ENCODE measurements around the gene RANBP10. TPM values are rescaled to one million over a fixed set of nuclear protein-coding genes. Genes with fewer than 3 reads are reported as not detected.
A peak's percentile ranks its signal among the peaks of the same experiment; 100 is the strongest.

RANBP10 gene
- total and polyA plus RNA-seq, 10 of the 15 experiments (the other 5 are each of a cell fraction or from before 2014, with no cell fraction given), result 1.2 to 20.4 (median 10.8) TPM

GRCh38 chr16:67713647-67714273, 92.6 kb downstream of the RANBP10 start:
- H3K4me3 ChIP-seq, result no peak overlapping the region
- H3K9me3 ChIP-seq (replicated peaks; ENCODE audit: control insufficient read depth, insufficient read depth, low read length), result no peaks in the 10 kb centered on the region
- intact Hi-C loops (cut with micrococcal nuclease; ENCODE audit: unreplicated experiment) (no loop called here), in situ Hi-C loops (cut with MboI) (no loop called here)
- no peaks in the 10 kb centered on the region for H4K20me1 ChIP-seq (ENCODE audit: control insufficient read depth, insufficient read depth)
- H3K27me3 ChIP-seq (replicated peaks in 1 of 2; ENCODE audit: control insufficient read depth in 2 of 2, insufficient read depth in 2 of 2, low read length in 1 of 2), result no peaks in the 10 kb centered on the region
- no peak for DNase-seq (ENCODE audit: low read depth, low spot score)
- FAIRE-seq, result no peak
- H3K79me2 ChIP-seq (ENCODE audit: control insufficient read depth, insufficient read depth, low read length), result peaks cover 14% of the 10 kb centered on the region
- CTCF ChIA-PET, result interaction anchor here (1.0 to 2.3 kb wide), 4 partner anchors 8 to 193 kb away, joined by 3 to 10 read pairs (median 5); partner anchors contain the start of genes C16orf86 and ENKD1
- RAD21 ChIA-PET (ENCODE audit: unreplicated experiment), result interaction anchor here (1.2 to 2.1 kb wide), 3 partner anchors 42 to 103 kb away, joined by 3 to 4 read pairs (median 3); partner anchors contain the start of genes ACD and PARD6A
- peaks cover 17% of the 10 kb centered on the region for H3K4me1 ChIP-seq (ENCODE audit: control insufficient read depth, insufficient read depth, low read length)
- peaks cover 0 to 5% of the 10 kb centered on the region in 2 experiments; a peak in 1 of 4 replicates for H3K36me3 ChIP-seq (ENCODE audit: control insufficient read depth in 2 of 2, insufficient read depth in 2 of 2, low read length in 1 of 2)
- no TSS peak for BruUV-seq (replicated peaks)
- peak; percentile 68 for ATAC-seq
- TF ChIP-seq RUNX3 (IDR thresholded peaks at IDR 0.05; ENCODE audit: low read length) (no peak), CHD2 (IDR thresholded peaks at IDR 0.05; ENCODE audit: borderline replicate concordance, low read depth, low read length) (no peak), NR2F1 (conservative IDR thresholded peaks at IDR 0.05) (no peak), POLR2AphosphoS2 (IDR thresholded peaks at IDR 0.05; ENCODE audit: low read depth, low read length) (no peak), ZBTB33 (IDR thresholded peaks at IDR 0.05) (no peak), CEBPB (IDR thresholded peaks at IDR 0.05; ENCODE audit: borderline replicate concordance in 1 of 2, low read depth in 2 of 2, low read length in 2 of 2) (no peak), NBN (IDR thresholded peaks at IDR 0.05) (no peak), WRNIP1 (IDR thresholded peaks at IDR 0.05; ENCODE audit: borderline replicate concordance, low read depth, low read length) (no peak), MXI1 (IDR thresholded peaks at IDR 0.05; ENCODE audit: low read depth, low read length) (no peak), ZNF217 (IDR thresholded peaks at IDR 0.05) (no peak), CTCF (IDR thresholded peaks at IDR 0.05 in 2 of 3, conservative IDR thresholded peaks at IDR 0.05 in 1 of 3; ENCODE audit: control insufficient read depth in 2 of 3, extremely low read depth in 1 of 3, insufficient read depth in 1 of 3, low read depth in 3 of 3, low read length in 3 of 3) (no peak), BRCA1 (IDR thresholded peaks at IDR 0.05; ENCODE audit: low read depth, low read length) (no peak), JUNB (IDR thresholded peaks at IDR 0.05) (no peak), SKIL (IDR thresholded peaks at IDR 0.05; ENCODE audit: low read depth, poor library complexity, severe bottlenecking) (no peak), DPF2 (IDR thresholded peaks at IDR 0.05) (no peak), SIN3A (IDR thresholded peaks at IDR 0.05; ENCODE audit: low read depth, low read length) (no peak), ZNF274 (IDR thresholded peaks at IDR 0.05; ENCODE audit: insufficient read depth, insufficient read length) (no peak), KDM1A (IDR thresholded peaks at IDR 0.05; ENCODE audit: borderline replicate concordance) (no peak)
- 76% methylated on average over 5 of the region's 5 CpGs for WGBS (ENCODE audit: insufficient coverage, insufficient replicate concordance, low lambda C conversion rate, missing lambda C conversion rate)
- POLR2A ChIA-PET, result interaction anchor here (1.4 kb wide), 1 partner anchor 40 kb away, joined by 4 read pairs; no protein-coding TSS in a partner anchor
- H3K9ac ChIP-seq (ENCODE audit: control insufficient read depth, insufficient read depth, low read length), result no peak overlapping the region
- H2AFZ ChIP-seq (ENCODE audit: control insufficient read depth, low read depth, low read length), result no peak overlapping the region
- SMC1A ChIA-PET (ENCODE audit: uncharacterized antibody, unreplicated experiment), result interaction anchor here (0.7 to 1.5 kb wide), 4 partner anchors 17 to 54 kb away, joined by 3 to 4 read pairs (median 4); partner anchors contain the start of gene ACD
- peak overlapping the region; percentile 47 for H3K4me2 ChIP-seq (ENCODE audit: control insufficient read depth, insufficient read depth)
- no peak overlapping the region for H3K27ac ChIP-seq (ENCODE audit: control insufficient read depth, insufficient read depth)
